Upper lobe of left lung (tissue), 6 donors: Measurements from ENCODE around the gene FNDC8. TPM values are rescaled to one million over a fixed set of nuclear protein-coding genes. Genes with fewer than 3 reads are reported as not detected.
"Not testable (repeated sequence)": the region's sequence is repeated elsewhere in the genome, so short reads cannot be mapped to it uniquely, and the experiment has no call there.

Experiments used
- ATAC-seq, 2 donors: fragments of 200-7000 bp; cut with Tn5 transposase; one replicate each; pipeline ENCODE4 v1.9.1; 2022; ENCODE audit warnings: mild to moderate bottlenecking in 2 of 2, moderate library complexity in 2 of 2; ENCODE audit not compliant: low FRiP score in 2 of 2
- DNase-seq, 2 donors: peaks; one replicate each; pipeline ENCODE4 v3.0.0-alpha.2; 2019 to 2020
- H3K27ac ChIP-seq, 4 donors: fragments of 200-600 bp; sonication (generic); one replicate each; pipeline ENCODE4 v1.5.1; 2016 to 2019
- H3K27me3 ChIP-seq, 4 donors: fragments of 200-600 bp; sonication (generic); one replicate each; pipeline ENCODE4 v1.5.1; 2017 to 2019
- H3K36me3 ChIP-seq, 4 donors: fragments of 200-600 bp; sonication (generic); one replicate each; pipeline ENCODE4 v1.5.1; 2016 to 2019
- H3K4me1 ChIP-seq, 4 donors: fragments of 200-600 bp; sonication (generic); one replicate each; pipeline ENCODE4 v1.5.1; 2018 to 2019
- H3K4me3 ChIP-seq, 4 donors: fragments of 200-600 bp; sonication (generic); one replicate each; pipeline ENCODE4 v1.5.1; 2017 to 2019; ENCODE audit warnings: mild to moderate bottlenecking in 2 of 4, moderate library complexity in 1 of 4
- H3K9me3 ChIP-seq, 4 donors: fragments of 200-600 bp; sonication (generic); one replicate each; pipeline ENCODE4 v1.5.1; 2018 to 2019
- EP300 ChIP-seq, 4 donors: sonication (generic); formaldehyde crosslinking; IDR thresholded peaks; one replicate each; pipeline ENCODE4 v1.5.1; 2017; ENCODE audit warnings: antibody characterized with exemption in 4 of 4, control low read depth in 2 of 4
- POLR2A ChIP-seq, 4 donors: fragments of 450-650 bp; IDR thresholded peaks; one replicate each; pipeline ENCODE4 v1.5.1; 2016 to 2017; ENCODE audit warnings: antibody characterized with exemption in 4 of 4, mild to moderate bottlenecking in 2 of 4
- POLR2AphosphoS5 ChIP-seq, 2 donors: sonication (generic); formaldehyde crosslinking; IDR thresholded peaks; one replicate each; pipeline ENCODE4 v1.5.1; 2017; ENCODE audit warnings: antibody characterized with exemption in 2 of 2
- whole genome bisulfite sequencing, 2 donors: methylation state at CpG; one replicate each; pipeline ENCODE4 v1.1.5; 2017 to 2018; 5-methylcytosine and 5-hydroxymethylcytosine counted together
- small RNA-seq, 4 donors: library from RNA; depleted of rRNA; stranded (forward); fragments of <200 nt; gene quantifications; one replicate each; pipeline ENCODE3, GENCODE V24; 2016
- total RNA-seq, 6 donors: library from RNA; depleted of rRNA in 4 of 6; stranded (reverse); fragments of >200 nt in 4 of 6; gene quantifications; one replicate each; pipeline versions ENCODE4 v1.1.0 to v1.2.1, GENCODE V29; 2016 to 2021
- TF ChIP-seq, protein P1 (sequence below), 6 experiments: fragments of 450-650 bp in 4 of 6; fragments of 200-600 bp in 2 of 6; sonication (generic) in 2 of 6; IDR thresholded peaks; one replicate each; pipeline ENCODE4 v1.5.1; 2016 to 2019; ENCODE audit warnings: antibody characterized with exemption in 6 of 6
- donor health status: DM: no; HTN: no; CAD: no; lungs with moderate emphysema.
- donor health status: DM: no; HTN: yes; CAD: no; lungs with severe emphysema.

Gene FNDC8
- total RNA-seq, 6 donors from 2014 or later: not detected

GRCh38 chr17:35175638-35176415, 54.4 kb downstream of the FNDC8 start:
- H3K9me3 ChIP-seq: no peaks in the 10 kb centered on the region
- no peak overlapping the region for H3K4me3 ChIP-seq
- no peaks in the 10 kb centered on the region for H3K36me3 ChIP-seq
- 94 to 96% methylated on average over 8 to 9 of the region's 9 CpGs for WGBS, 2 donors
- H3K4me1 ChIP-seq: peaks cover 0 to 10% (median 7%) of the 10 kb centered on the region in 4 donors
- no peak for DNase-seq
- H3K27me3 ChIP-seq: no peaks in the 10 kb centered on the region
- ATAC-seq: peak in 1 of 2 donors; percentile 35
- H3K27ac ChIP-seq: no peak overlapping the region
- TF ChIP-seq EP300 (IDR thresholded peaks at IDR 0.05): no peak
- TF ChIP-seq, protein P1, sequence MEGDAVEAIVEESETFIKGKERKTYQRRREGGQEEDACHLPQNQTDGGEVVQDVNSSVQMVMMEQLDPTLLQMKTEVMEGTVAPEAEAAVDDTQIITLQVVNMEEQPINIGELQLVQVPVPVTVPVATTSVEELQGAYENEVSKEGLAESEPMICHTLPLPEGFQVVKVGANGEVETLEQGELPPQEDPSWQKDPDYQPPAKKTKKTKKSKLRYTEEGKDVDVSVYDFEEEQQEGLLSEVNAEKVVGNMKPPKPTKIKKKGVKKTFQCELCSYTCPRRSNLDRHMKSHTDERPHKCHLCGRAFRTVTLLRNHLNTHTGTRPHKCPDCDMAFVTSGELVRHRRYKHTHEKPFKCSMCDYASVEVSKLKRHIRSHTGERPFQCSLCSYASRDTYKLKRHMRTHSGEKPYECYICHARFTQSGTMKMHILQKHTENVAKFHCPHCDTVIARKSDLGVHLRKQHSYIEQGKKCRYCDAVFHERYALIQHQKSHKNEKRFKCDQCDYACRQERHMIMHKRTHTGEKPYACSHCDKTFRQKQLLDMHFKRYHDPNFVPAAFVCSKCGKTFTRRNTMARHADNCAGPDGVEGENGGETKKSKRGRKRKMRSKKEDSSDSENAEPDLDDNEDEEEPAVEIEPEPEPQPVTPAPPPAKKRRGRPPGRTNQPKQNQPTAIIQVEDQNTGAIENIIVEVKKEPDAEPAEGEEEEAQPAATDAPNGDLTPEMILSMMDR (IDR thresholded peaks at IDR 0.05): no peak
- TF ChIP-seq POLR2AphosphoS5 (IDR thresholded peaks at IDR 0.05): no peak
- TF ChIP-seq POLR2A (IDR thresholded peaks at IDR 0.05): no peak

- Histone ChIP-seq H3K27me3 (no peaks in the 10 kb centered on the region), H3K27ac (no peak overlapping the region), H3K36me3 (no peaks in the 10 kb centered on the region), H3K4me1 (peaks cover 0 to 3% (median under 1%) of the 10 kb centered on the region in 4 donors), H3K9me3 (no peaks in the 10 kb centered on the region), H3K4me3 (no peak overlapping the region)
- TF ChIP-seq POLR2AphosphoS5 (IDR thresholded peaks at IDR 0.05): no peak
- TF ChIP-seq EP300 (IDR thresholded peaks at IDR 0.05): no peak
- TF ChIP-seq POLR2A (IDR thresholded peaks at IDR 0.05): no peak
- TF ChIP-seq, protein P1 (IDR thresholded peaks at IDR 0.05): no peak
- 71 to 88% methylated on average over 3 to 8 of the region's 8 CpGs for WGBS, 2 donors
- ATAC-seq (no peak), DNase-seq (no peak)
Measured at GRCh38 chr17:35176897-35177296, 55.5 kb downstream of the FNDC8 start.

DNA sequence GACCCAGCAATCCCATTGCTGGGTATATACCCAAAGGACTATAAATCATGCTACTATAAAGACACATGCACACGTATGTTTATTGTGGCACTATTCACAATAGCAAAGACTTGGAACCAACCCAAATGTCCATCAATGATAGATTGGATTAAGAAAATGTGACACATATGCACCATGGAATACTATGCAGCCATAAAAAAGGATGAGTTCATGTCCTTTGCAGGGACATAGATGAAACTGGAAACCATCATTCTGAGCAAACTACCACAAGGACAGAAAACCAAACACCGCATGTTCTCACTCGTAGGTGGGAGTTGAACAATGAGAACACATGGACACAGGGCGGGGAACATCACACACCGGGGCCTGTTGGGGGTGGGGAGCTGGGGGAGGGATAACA, 58.0 kb downstream of the FNDC8 start:
- H3K27ac ChIP-seq, H3K4me1 ChIP-seq, H3K36me3 ChIP-seq, H3K27me3 ChIP-seq, H3K9me3 ChIP-seq, ATAC-seq, DNase-seq, H3K4me3 ChIP-seq: not testable (repeated sequence)
- 91 to 95% methylated on average over 5 of the region's 5 CpGs for WGBS, 2 donors

Small RNA genes within 50 kb of the gene (small RNA-seq; reads per million reads assigned to genes)
- gene AC004223.1 (0 reads per million in 4 donors), gene RNU6-840P (0 reads per million in 4 donors)

Other genes starting within 250 kb of the FNDC8 start
- 1 to 10 TPM in 4 of 6 donors, under 1 TPM in 2; 0.54 to 4.5 (median 1.7) TPM for gene CCT6B, start 160.2 kb upstream of the FNDC8 start, total RNA-seq
- 10 to 100 TPM in 5 of 6 donors, 1 to 10 TPM in 1; 9.8 to 29.3 (median 14.1) TPM for gene ZNF830, start 160.1 kb upstream of the FNDC8 start, total RNA-seq
- gene LIG3, start 141.1 kb upstream of the FNDC8 start, total RNA-seq: 10 to 100 TPM; 27.4 to 47.1 (median 29.9) TPM
- gene RFFL, start 57.9 kb upstream of the FNDC8 start, total RNA-seq: 10 to 100 TPM; 17.6 to 30.8 (median 25.3) TPM
- gene RAD51D, start 1.8 kb upstream of the FNDC8 start, total RNA-seq: 10 to 100 TPM in 2 of 6 donors, 1 to 10 TPM in 4; 3.5 to 14.7 (median 7.5) TPM
- 10 to 100 TPM in 5 of 6 donors, 1 to 10 TPM in 1; 6.7 to 14.6 (median 11.1) TPM for gene NLE1, start 20.7 kb downstream of the FNDC8 start, total RNA-seq
- gene UNC45B, start 26.2 kb downstream of the FNDC8 start, total RNA-seq: under 1 TPM in 4 of 6 donors, not detected in 2; 0.10 to 0.61 (median 0.20) TPM
- not detected for gene SLC35G3, start 72.8 kb downstream of the FNDC8 start, total RNA-seq
- 10 to 100 TPM; 26.7 to 48.5 (median 43.2) TPM for gene SLFN5, start 121.5 kb downstream of the FNDC8 start, total RNA-seq